Esophagus muscularis mucosa (tissue), 4 donors: ENCODE results near the gene CD52. TPM values are rescaled to one million over a fixed set of nuclear protein-coding genes. Genes with fewer than 3 reads are reported as not detected.
A peak's percentile ranks its signal among the peaks of the same experiment; 100 is the strongest.

Source experiments
- DNase-seq: peaks from one replicate; pipeline ENCODE4 v3.0.0-alpha.2; 2017; ENCODE audit errors: extremely low spot score
- H3K27ac ChIP-seq, 4 donors: fragments of 200-600 bp; sonication (generic); replicated peaks in 1 of 4; 1 replicate in 3 of 4; 2 replicates in 1 of 4; pipeline ENCODE4 v1.5.1; 2016 to 2019; ENCODE audit warnings: mild to moderate bottlenecking in 1 of 4
- H3K27me3 ChIP-seq, 4 donors: fragments of 200-600 bp; sonication (generic); one replicate each; pipeline versions ENCODE4 v1.5.1 to v1.6.0; 2016 to 2019
- H3K36me3 ChIP-seq, 4 donors: fragments of 200-600 bp; sonication (generic); one replicate each; pipeline ENCODE4 v1.5.1; 2016 to 2019
- H3K4me1 ChIP-seq, 4 donors: fragments of 200-600 bp; sonication (generic); one replicate each; pipeline ENCODE4 v1.5.1; 2016 to 2019
- H3K4me3 ChIP-seq, 4 donors: fragments of 200-600 bp; sonication (generic); 1 replicate in 2 of 4; 2 replicates in 2 of 4; pipeline ENCODE4 v1.5.1; 2016 to 2019; ENCODE audit warnings: mild to moderate bottlenecking in 4 of 4, moderate library complexity in 1 of 4
- H3K9me3 ChIP-seq, 4 donors: fragments of 200-600 bp; sonication (generic); 1 replicate in 3 of 4; 2 replicates in 1 of 4; pipeline ENCODE4 v1.5.1; 2016 to 2019
- EP300 ChIP-seq: sonication (generic); formaldehyde crosslinking; IDR thresholded peaks from one replicate; pipeline ENCODE4 v1.6.1; 2017; ENCODE audit warnings: antibody characterized with exemption
- POLR2A ChIP-seq: fragments of 450-650 bp; IDR thresholded peaks from one replicate; pipeline ENCODE4 v1.6.1; 2017; ENCODE audit warnings: antibody characterized with exemption, moderate library complexity, mild to moderate bottlenecking, low read depth
- POLR2AphosphoS5 ChIP-seq, 2 donors: sonication (generic); formaldehyde crosslinking; IDR thresholded peaks; one replicate each; pipeline ENCODE4 v1.6.1; 2017; ENCODE audit warnings: antibody characterized with exemption in 2 of 2
- WGBS: methylation state at CpG from one replicate; pipeline ENCODE4 v1.1.5; 2018; 5-methylcytosine and 5-hydroxymethylcytosine counted together
- intact Hi-C: fragments of 100-400 bp; cut with DNase I; formaldehyde crosslinking; loops from one replicate; pipeline ENCODE4 v1.15.1; 2023
- total RNA-seq, 4 donors: library from RNA; depleted of rRNA; stranded (reverse); fragments of >200 nt; gene quantifications; one replicate each; pipeline versions ENCODE4 v1.1.0 to v1.2.1, GENCODE V29; 2016
- TF ChIP-seq, protein P1 (sequence below), 3 experiments: fragments of 200-600 bp in 2 of 3; fragments of 450-650 bp in 1 of 3; sonication (generic) in 2 of 3; IDR thresholded peaks; one replicate each; pipeline ENCODE4 v1.5.1; 2017 to 2019; ENCODE audit warnings: antibody characterized with exemption in 3 of 3, mild to moderate bottlenecking in 2 of 3, moderate library complexity in 1 of 3

CD52 gene
- total RNA-seq, 4 donors from 2014 or later, result 3.8 to 14.0 (median 7.1) TPM; not detected in 1

DNA sequence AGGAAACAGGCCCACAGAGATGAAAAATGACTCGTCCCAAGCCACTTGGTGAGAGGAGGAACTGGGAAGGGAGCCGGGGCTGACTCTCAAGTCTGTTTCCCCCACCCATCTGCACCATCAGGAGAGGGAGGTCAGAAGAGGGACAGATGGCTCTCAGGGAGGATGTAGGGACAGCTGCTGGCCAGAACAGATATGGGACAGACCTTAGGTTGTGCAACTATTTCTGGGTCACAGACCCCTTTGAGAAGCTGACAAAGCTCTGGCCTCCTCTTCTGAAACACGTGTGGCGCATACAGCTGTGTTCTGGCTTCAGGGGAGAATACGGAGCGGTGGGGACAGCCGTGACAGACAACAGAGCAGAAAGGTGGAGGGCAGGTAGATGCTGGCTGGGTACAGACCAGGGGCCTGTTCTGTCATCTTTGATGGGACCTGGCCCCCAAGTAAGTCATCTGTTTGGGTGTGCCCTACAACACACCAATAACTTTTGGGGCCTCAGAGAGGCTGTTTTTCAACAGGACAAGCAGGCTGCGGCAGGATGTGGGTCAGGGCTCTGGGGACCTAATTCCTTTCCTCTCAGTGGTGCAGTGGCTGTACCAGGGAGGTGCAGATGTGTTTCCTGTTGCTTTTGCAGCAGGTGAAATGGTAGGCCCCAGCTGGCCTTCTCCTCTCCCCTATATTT is 30.6 kb upstream of the CD52 start:
- WGBS, result 53% methylated on average over 8 of the region's 8 CpGs
- intact Hi-C loops, result no loop called here

DNA sequence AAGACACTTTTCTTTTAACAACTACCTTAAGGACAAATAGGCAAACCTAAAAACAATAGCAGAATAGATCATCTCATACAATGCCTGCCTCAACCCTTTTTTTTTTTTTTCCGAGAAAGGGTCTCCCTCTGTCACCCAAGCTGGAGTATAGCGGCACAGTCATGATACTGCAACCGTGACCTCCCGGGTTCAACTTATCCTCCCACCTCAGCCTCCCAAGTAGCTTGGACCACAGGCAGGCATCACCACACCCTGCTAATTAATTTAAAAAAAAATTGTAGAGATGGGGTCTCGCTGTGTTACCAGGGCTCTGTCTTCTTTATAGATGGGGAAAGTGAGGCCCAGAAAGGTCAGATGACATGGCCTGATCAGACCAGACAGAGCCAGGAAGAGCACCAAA is 29.9 kb upstream of the CD52 start:
- 85% methylated on average over 5 of the region's 5 CpGs for WGBS
- intact Hi-C loops, result no loop called here
- Histone ChIP-seq H3K27me3 (no peaks in the 10 kb centered on the region), H3K9me3 (no peaks in the 10 kb centered on the region), H3K4me3 (no peak overlapping the region), H3K4me1 (peaks cover 32 to 83% (median 71%) of the 10 kb centered on the region in 4 donors), H3K27ac (peak overlapping the region; percentile 29 to 98 (median 48)), H3K36me3 (peaks cover 0 to 6% (median 2%) of the 10 kb centered on the region in 4 donors)
- TF ChIP-seq, protein P1, sequence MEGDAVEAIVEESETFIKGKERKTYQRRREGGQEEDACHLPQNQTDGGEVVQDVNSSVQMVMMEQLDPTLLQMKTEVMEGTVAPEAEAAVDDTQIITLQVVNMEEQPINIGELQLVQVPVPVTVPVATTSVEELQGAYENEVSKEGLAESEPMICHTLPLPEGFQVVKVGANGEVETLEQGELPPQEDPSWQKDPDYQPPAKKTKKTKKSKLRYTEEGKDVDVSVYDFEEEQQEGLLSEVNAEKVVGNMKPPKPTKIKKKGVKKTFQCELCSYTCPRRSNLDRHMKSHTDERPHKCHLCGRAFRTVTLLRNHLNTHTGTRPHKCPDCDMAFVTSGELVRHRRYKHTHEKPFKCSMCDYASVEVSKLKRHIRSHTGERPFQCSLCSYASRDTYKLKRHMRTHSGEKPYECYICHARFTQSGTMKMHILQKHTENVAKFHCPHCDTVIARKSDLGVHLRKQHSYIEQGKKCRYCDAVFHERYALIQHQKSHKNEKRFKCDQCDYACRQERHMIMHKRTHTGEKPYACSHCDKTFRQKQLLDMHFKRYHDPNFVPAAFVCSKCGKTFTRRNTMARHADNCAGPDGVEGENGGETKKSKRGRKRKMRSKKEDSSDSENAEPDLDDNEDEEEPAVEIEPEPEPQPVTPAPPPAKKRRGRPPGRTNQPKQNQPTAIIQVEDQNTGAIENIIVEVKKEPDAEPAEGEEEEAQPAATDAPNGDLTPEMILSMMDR (IDR thresholded peaks at IDR 0.05), result no peak
- no peak for TF ChIP-seq POLR2AphosphoS5 (IDR thresholded peaks at IDR 0.05)
- TF ChIP-seq EP300, result no peak
- TF ChIP-seq POLR2A, result no peak
- no peak for DNase-seq

More for the DNA sequence above, 30.6 kb upstream of the CD52 start:
- H3K9me3 ChIP-seq, result no peaks in the 10 kb centered on the region
- H3K27me3 ChIP-seq, result no peaks in the 10 kb centered on the region
- TF ChIP-seq EP300 (no peak), POLR2AphosphoS5 (IDR thresholded peaks at IDR 0.05) (peak; percentile 33 to 34), POLR2A (no peak)
- H3K36me3 ChIP-seq, result peaks cover 0 to 11% (median 3%) of the 10 kb centered on the region in 4 donors
- no peak for DNase-seq
- peak overlapping the region; percentile 29 to 98 (median 48) for H3K27ac ChIP-seq
- H3K4me1 ChIP-seq, result peaks cover 32 to 89% (median 78%) of the 10 kb centered on the region in 4 donors
- H3K4me3 ChIP-seq, result no peak overlapping the region

DNA sequence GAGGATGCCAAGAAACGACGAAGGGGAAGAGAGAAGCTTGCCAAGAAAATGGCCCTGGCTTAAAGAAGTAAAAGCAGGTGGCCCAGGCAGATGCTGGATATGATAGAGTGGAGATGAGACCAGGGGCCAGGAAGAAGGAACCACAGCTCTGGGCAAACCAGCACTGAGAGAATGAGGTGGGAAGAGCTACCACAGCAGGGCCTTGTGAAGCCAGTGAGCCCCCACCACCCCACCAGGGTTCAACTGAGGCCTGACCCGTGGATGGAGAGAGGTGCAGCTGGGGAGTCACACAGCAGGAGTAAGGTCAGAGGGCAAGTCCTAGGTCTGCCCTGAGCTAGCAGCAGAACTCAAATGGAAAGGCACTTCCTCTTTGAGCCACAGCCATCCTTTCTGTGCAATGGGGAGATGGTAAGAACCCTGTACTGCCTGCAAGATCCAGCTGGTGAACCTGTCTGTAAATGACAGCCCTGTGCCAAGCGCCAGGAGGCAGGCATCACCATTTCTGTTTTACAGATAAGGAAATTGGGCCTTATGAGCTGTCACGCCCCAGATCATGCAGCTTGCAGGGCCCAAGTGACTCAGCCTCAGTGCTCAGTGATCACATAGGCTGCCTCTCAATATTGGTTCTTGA is 29.3 kb upstream of the CD52 start:
- no peak for TF ChIP-seq POLR2A
- no peak for TF ChIP-seq POLR2AphosphoS5 (IDR thresholded peaks at IDR 0.05)
- TF ChIP-seq, protein P1 (IDR thresholded peaks at IDR 0.05), result no peak
- no peak for TF ChIP-seq EP300
- H3K4me1 ChIP-seq, result peaks cover 32 to 76% (median 70%) of the 10 kb centered on the region in 4 donors
- peak overlapping the region; percentile 29 to 98 (median 42) for H3K27ac ChIP-seq

DNA sequence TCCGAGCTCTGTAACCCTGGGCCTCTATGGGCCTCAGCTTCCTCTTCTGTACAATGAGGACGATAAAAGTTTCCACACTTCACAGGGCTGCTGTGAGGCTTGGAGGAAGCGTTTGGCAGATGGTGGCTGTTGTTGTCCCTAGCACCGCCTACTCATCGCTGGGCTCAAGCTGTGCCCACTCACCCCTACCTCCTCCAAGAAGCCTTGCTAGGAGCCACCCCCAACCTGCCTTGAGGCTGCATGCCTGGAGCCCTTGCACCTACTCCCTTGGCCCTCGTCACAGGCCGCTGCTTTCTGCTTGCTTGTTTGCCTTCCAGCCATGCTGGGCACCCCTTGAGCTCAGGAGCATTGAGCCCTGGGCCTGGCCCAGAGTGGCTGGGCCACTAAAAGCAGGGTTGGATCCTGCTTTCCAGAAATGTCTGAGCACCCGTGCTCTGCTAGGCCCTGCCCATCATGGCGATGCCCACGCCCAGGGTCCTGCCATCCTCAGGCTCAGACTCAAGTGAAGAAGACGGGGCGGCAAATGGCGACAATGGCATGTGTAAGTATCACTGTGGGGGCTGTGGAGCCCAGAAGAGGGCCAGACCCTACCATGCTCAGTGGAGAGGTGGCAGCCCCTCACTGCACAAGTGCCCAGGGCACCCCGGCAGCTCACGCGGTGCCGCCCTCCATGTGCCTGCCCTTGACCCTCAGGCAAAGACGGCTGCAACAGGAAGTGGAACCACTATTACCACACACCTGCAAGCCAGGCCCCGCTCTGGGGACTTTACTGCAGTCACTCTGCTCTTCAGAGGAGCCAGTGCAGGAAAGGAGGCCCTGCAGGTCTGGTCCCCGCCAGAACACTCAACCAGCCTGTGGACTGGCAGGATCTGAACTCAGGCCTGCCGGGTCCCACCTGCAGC is 28.3 kb upstream of the CD52 start:
- TF ChIP-seq POLR2AphosphoS5 (IDR thresholded peaks at IDR 0.05) (no peak), POLR2A (no peak), EP300 (no peak)
- TF ChIP-seq, protein P1 (IDR thresholded peaks at IDR 0.05), result no peak
- Histone ChIP-seq H3K4me1 (peaks cover 26 to 67% (median 61%) of the 10 kb centered on the region in 4 donors), H3K4me3 (no peak overlapping the region), H3K27me3 (no peaks in the 10 kb centered on the region), H3K9me3 (no peaks in the 10 kb centered on the region), H3K36me3 (peaks cover 0 to 7% (median 0%) of the 10 kb centered on the region in 4 donors), H3K27ac (peak overlapping the region; percentile 29 to 98 (median 47))
- WGBS, result 81% methylated on average over 16 of the region's 21 CpGs
- intact Hi-C loops, result no loop called here
- DNase-seq, result no peak

More for the DNA sequence above, 29.3 kb upstream of the CD52 start:
- WGBS, result 40% methylated on average over 4 of the region's 5 CpGs
- intact Hi-C loops, result no loop called here
- DNase-seq, result no peak
- Histone ChIP-seq H3K27me3 (no peaks in the 10 kb centered on the region), H3K36me3 (peaks cover 0 to 6% (median 0%) of the 10 kb centered on the region in 4 donors), H3K4me3 (no peak overlapping the region), H3K9me3 (no peaks in the 10 kb centered on the region)
